Cardiac muscle cell (in vitro differentiated cells and primary cell): ENCODE measurements around the gene CANT1. TPM values are rescaled to one million over a fixed set of nuclear protein-coding genes. Genes with fewer than 3 reads are reported as not detected.

ENCODE experiments used
- DNase-seq, 2 donors: peaks; one replicate each; pipeline versions ENCODE4 v3.0.0 to v3.0.0-alpha.2; 2010 to 2017; ENCODE audit warnings: low read depth in 1 of 2, low spot score in 1 of 2
- H3K27ac ChIP-seq: fragments of 200-600 bp; sonication (generic); 2 replicates; pipeline ENCODE4 v1.5.1; 2016
- H3K27me3 ChIP-seq: fragments of 200-600 bp; sonication (generic); 2 replicates; pipeline ENCODE4 v1.6.0; 2016; ENCODE audit warnings: control low read depth
- H3K36me3 ChIP-seq: fragments of 200-600 bp; sonication (generic); 2 replicates; pipeline ENCODE4 v1.5.1; 2016; ENCODE audit warnings: control low read depth
- H3K4me1 ChIP-seq: fragments of 200-600 bp; sonication (generic); 2 replicates; pipeline ENCODE4 v1.8.1; 2017; ENCODE audit warnings: low read depth, mild to moderate bottlenecking, mixed run types
- H3K4me3 ChIP-seq: fragments of 200-600 bp; sonication (generic); 2 replicates; pipeline ENCODE4 v1.5.1; 2016; ENCODE audit warnings: mild to moderate bottlenecking
- H3K9me3 ChIP-seq: fragments of 200-600 bp; sonication (generic); 2 replicates; pipeline ENCODE4 v1.5.1; 2017; ENCODE audit warnings: low read depth, mild to moderate bottlenecking, control low read depth
- polyA plus RNA-seq: library from polyadenylated mRNA; unstranded; fragments of >200 nt; fragmentation: Nextera tagmentation; extraction: Ambion mirVana; gene quantifications from 2 replicates; pipeline ENCODE4 v1.2.1, GENCODE V29; 2016
- total RNA-seq: library from RNA; depleted of rRNA; stranded (reverse); fragments of >200 nt; gene quantifications from 2 replicates; pipeline ENCODE4 v1.2.3, GENCODE V29; 2016
- TF ChIP-seq, protein P1 (sequence below): IDR thresholded peaks from 2 replicates; pipeline ENCODE4 v1.5.1; 2012; ENCODE audit warnings: low read depth, mild to moderate bottlenecking, low read length

The CANT1 gene
- total and polyA plus RNA-seq, 2 experiments from 2014 or later: 33.6 to 55.3 TPM

DNA sequence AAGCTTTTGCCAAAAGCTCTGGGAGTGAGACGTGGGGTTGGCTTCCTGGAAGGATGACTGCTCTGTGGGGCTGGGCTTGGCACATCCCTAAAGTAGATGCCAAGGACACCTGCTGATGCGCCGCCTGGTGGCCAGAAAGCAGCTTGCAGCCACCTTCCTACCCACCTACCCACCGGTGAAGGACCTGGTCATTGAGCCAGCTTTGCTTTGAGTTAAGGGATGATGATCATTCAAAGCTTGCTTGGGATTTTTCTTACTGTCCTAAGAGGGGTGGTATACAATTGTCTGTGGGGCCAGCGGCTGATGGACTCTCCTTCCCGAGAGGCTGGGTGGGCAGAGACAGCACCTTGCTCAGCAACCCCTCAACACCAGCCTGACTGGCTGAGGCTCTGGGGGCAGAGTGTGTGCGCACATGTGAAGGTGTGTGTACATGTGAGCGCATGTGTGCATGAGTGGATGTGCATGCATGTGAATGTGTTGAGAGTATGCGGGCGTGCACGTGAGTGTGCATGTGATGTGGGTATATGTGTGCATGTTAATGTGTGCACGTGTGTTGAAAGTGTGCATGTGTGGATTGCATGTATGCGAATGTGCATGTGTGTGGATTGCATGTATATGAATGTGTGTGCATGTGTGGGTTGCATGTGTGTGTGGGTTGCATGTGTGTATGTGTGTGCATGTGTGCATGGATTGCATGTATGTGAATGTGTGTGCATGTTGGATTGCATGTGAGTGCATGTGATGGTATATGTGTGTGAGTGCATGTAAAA lies 33.0 kb upstream of the CANT1 start:
- no peak overlapping the region for H3K27ac ChIP-seq

DNA sequence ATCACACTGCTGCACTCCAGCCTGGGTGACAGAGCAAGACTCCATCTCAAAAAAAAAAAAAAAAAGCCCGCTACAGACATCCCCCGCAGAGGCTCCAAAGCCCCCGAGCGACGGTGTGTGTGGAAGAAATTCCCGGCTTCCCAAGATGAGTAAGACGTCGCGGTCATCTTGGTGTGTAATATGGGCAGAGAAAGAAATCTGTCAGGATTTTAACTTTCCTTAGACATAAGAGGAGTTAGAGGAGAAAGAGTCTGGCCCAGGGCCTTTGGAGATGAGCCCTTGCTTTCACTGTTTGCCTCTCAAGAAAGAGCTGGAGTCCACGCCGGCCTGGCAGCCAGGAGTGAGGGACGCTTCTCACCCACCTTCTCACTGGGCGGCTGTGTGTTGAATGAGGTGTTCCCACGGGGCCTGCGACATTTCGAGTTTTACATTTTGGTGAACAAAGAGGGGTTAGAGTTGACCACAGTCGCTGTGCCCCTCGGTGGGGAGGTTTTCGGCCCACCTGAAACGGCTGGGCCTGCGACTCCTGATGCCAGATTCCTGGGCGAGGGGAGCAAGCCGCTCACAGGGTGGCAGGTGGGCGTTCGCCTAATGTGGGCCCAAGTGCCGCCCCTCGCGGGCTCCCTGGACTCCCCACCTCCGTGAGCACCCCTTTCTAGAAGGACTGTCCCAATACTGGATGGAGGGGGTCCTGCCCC lies 32.3 kb upstream of the CANT1 start:
- Histone ChIP-seq H3K36me3 (no peaks in the 10 kb centered on the region), H3K4me3 (no peak overlapping the region), H3K9me3 (no peaks in the 10 kb centered on the region), H3K27me3 (no peaks in the 10 kb centered on the region), H3K4me1 (no peaks in the 10 kb centered on the region), H3K27ac (no peak overlapping the region)
- DNase-seq: no peak
- TF ChIP-seq, protein P1, sequence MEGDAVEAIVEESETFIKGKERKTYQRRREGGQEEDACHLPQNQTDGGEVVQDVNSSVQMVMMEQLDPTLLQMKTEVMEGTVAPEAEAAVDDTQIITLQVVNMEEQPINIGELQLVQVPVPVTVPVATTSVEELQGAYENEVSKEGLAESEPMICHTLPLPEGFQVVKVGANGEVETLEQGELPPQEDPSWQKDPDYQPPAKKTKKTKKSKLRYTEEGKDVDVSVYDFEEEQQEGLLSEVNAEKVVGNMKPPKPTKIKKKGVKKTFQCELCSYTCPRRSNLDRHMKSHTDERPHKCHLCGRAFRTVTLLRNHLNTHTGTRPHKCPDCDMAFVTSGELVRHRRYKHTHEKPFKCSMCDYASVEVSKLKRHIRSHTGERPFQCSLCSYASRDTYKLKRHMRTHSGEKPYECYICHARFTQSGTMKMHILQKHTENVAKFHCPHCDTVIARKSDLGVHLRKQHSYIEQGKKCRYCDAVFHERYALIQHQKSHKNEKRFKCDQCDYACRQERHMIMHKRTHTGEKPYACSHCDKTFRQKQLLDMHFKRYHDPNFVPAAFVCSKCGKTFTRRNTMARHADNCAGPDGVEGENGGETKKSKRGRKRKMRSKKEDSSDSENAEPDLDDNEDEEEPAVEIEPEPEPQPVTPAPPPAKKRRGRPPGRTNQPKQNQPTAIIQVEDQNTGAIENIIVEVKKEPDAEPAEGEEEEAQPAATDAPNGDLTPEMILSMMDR: no peak

More for the DNA sequence above, 33.0 kb upstream of the CANT1 start:
- Histone ChIP-seq H3K27me3 (no peaks in the 10 kb centered on the region), H3K9me3 (no peaks in the 10 kb centered on the region), H3K4me3 (no peak overlapping the region), H3K4me1 (no peaks in the 10 kb centered on the region), H3K36me3 (no peaks in the 10 kb centered on the region)
- DNase-seq: peak; percentile 71
- TF ChIP-seq, protein P1: peak; percentile 90

DNA sequence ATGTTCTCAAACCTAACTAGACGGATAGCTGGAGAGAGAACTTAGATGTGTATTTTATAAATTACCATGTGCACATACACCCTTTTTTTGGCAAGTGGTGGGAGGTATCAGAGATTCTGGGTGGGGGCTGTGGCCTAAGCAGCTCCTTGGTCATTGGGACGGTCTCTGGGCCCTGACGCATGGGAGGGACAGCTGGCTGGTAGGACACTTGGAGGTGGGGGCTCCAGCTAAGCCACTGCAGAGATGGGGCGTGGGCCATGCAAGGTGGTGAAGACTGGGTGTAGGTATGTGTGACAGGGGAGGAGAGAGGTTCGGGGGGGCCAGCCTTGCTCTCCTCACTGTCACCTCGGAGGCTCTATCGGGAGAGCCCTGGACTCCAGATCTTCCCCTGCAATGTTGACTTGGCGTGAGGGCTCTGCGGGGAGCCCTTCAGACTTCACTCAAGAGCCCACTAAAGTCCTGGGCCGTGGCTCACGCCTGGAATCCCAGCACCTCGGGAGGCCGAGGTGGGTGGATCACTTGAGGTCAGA lies 31.5 kb upstream of the CANT1 start:
- Histone ChIP-seq H3K9me3 (no peaks in the 10 kb centered on the region), H3K36me3 (no peaks in the 10 kb centered on the region), H3K4me3 (no peak overlapping the region), H3K4me1 (no peaks in the 10 kb centered on the region), H3K27ac (no peak overlapping the region), H3K27me3 (no peaks in the 10 kb centered on the region)
- no peak for DNase-seq
- TF ChIP-seq, protein P1: no peak

DNA sequence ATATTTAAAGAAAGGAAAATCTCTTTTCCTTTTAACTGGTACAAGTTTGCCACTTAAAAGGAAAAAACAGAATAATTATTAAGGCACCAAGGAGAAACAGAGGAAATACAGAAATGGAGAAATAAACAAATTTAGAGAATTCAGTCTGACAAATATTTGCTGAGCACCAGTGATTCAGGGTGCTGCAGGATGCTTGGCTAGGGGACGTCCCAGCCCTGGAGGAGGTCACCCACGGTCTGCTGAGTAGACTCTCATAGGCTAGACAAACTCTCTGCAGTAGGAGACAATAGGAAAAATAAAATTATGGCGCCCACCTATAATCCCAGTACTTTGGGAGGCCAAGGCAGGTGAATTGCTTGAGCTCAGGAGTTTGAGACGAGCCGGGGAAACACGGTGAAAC lies 30.3 kb upstream of the CANT1 start:
- no peaks in the 10 kb centered on the region for H3K9me3 ChIP-seq
- H3K4me3 ChIP-seq: no peak overlapping the region
- no peaks in the 10 kb centered on the region for H3K4me1 ChIP-seq
- H3K36me3 ChIP-seq: no peaks in the 10 kb centered on the region
- no peak for DNase-seq
- no peak overlapping the region for H3K27ac ChIP-seq
- no peaks in the 10 kb centered on the region for H3K27me3 ChIP-seq
- TF ChIP-seq, protein P1: no peak

DNA sequence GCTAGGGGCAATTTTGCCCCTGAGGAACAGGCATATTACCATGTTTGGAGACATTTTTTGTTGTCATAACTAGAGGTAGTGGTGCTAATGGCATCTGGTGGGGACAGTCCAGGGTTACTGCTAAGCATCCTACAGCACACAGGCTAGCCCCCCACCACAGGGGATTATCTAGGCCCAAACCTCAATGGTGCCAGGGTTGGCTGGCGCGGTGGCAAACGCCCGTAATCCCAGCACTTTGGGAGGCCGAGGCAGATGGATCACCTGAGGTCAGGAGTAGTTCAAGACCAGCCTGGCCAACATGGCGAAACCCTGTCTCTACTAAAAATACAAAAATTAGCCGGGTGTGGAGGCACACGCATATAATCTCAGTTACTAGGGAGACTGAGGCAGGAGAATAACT lies 29.6 kb upstream of the CANT1 start:
- TF ChIP-seq, protein P1: no peak
- H3K36me3 ChIP-seq: no peaks in the 10 kb centered on the region
- H3K4me1 ChIP-seq: no peaks in the 10 kb centered on the region
- no peak overlapping the region for H3K27ac ChIP-seq
- no peak overlapping the region for H3K4me3 ChIP-seq
- H3K9me3 ChIP-seq: no peaks in the 10 kb centered on the region
- H3K27me3 ChIP-seq: no peaks in the 10 kb centered on the region
- no peak for DNase-seq
